GM12878 (cell line): Measurements from ENCODE around the gene SLC25A51. TPM values are rescaled to one million over a fixed set of nuclear protein-coding genes. Genes with fewer than 3 reads are reported as not detected.

Experiments
- ATAC-seq: fragments of 200-7000 bp; cut with Tn5 transposase; 3 replicates; pipeline ENCODE4 v1.9.1; 2020; ENCODE audit warnings: mild to moderate bottlenecking, moderate library complexity
- BruUV-seq: library from RNA; stranded (reverse); fragments of 400-500 nt; replicated peaks from 2 replicates; lab custom pipeline; 2021; lab: Mats Ljungman, UMichigan
- CTCF ChIA-PET: fragments of 300-600 bp; sonication (Branson Sonifier 250); formaldehyde crosslinking; extraction: SDS; loops from one replicate; lab custom pipeline; 2021; ENCODE audit warnings: inconsistent platforms; lab: Yijun Ruan, JAX
- POLR2A ChIA-PET: fragments of 350-600 bp; formaldehyde crosslinking; extraction: SDS; loops from one replicate; lab custom pipeline; 2021; ENCODE audit warnings: inconsistent platforms; lab: Charles Lee
- RAD21 ChIA-PET: fragments of 300-600 bp; sonication (Branson Sonifier 250); formaldehyde crosslinking; loops from one replicate; lab custom pipeline; 2023; ENCODE audit warnings: antibody characterized with exemption; ENCODE audit not compliant: unreplicated experiment; lab: Charles Lee
- SMC1A ChIA-PET: fragments of 300-600 bp; sonication (Branson Sonifier 250); formaldehyde crosslinking; loops from one replicate; lab custom pipeline; 2023; ENCODE audit not compliant: unreplicated experiment, uncharacterized antibody; lab: Charles Lee
- DNase-seq: peaks from one replicate; pipeline ENCODE4 v3.0.0-alpha.2; 2011; ENCODE audit warnings: low read depth, low spot score
- FAIRE-seq: peaks from 3 replicates; lab custom pipeline; 2011; peaks lifted over from hg19 to GRCh38; lab: Jason Lieb, UNC
- H2AFZ ChIP-seq: 2 replicates; pipeline ENCODE4 v1.6.0; 2011; ENCODE audit warnings: low read depth, low read length, control low read depth; ENCODE audit not compliant: control insufficient read depth
- H3K27ac ChIP-seq: 2 replicates; pipeline ENCODE4 v1.5.1; 2011; ENCODE audit warnings: control low read depth; ENCODE audit not compliant: control insufficient read depth, insufficient read depth
- H3K27me3 ChIP-seq, 2 experiments: replicated peaks in 1 of 2; 2 replicates each; pipeline versions ENCODE4 v1.6.0 to v1.6.1; 2011; ENCODE audit warnings: low read length in 1 of 2; ENCODE audit not compliant: control insufficient read depth in 2 of 2, insufficient read depth in 2 of 2
- H3K36me3 ChIP-seq, 2 experiments: 2 replicates each; pipeline ENCODE4 v1.5.1; 2011; ENCODE audit warnings: low read length in 1 of 2; ENCODE audit not compliant: control insufficient read depth in 2 of 2, insufficient read depth in 2 of 2
- H3K4me1 ChIP-seq: 2 replicates; pipeline ENCODE4 v1.6.1; 2011; ENCODE audit warnings: mild to moderate bottlenecking, low read length, moderate library complexity, mixed read lengths; ENCODE audit not compliant: control insufficient read depth, insufficient read depth
- H3K4me2 ChIP-seq: 2 replicates; pipeline ENCODE4 v1.6.0; 2011; ENCODE audit warnings: control low read depth; ENCODE audit not compliant: control insufficient read depth, insufficient read depth
- H3K4me3 ChIP-seq: fragments of 200-600 bp; sonication (generic); 2 replicates; pipeline ENCODE4 v1.5.1; 2016
- H3K79me2 ChIP-seq: 2 replicates; pipeline ENCODE4 v1.6.0; 2011; ENCODE audit warnings: low read length; ENCODE audit not compliant: control insufficient read depth, insufficient read depth
- H3K9ac ChIP-seq: 2 replicates; pipeline ENCODE4 v1.8.0; 2011; ENCODE audit warnings: low read length, control low read depth, mixed read lengths; ENCODE audit not compliant: control insufficient read depth, insufficient read depth
- H3K9me3 ChIP-seq: replicated peaks from 3 replicates; pipeline ENCODE4 v1.5.1; 2011; ENCODE audit warnings: mild to moderate bottlenecking, low read length; ENCODE audit not compliant: control insufficient read depth, insufficient read depth
- H4K20me1 ChIP-seq: 2 replicates; pipeline ENCODE4 v1.6.0; 2011; ENCODE audit not compliant: control insufficient read depth, insufficient read depth
- BHLHE40 ChIP-seq, 2 experiments: fragments of 450-650 bp in 1 of 2; IDR thresholded peaks; 2 replicates each; pipeline ENCODE4 v1.6.1; 2011 to 2017; ENCODE audit warnings: low read depth in 2 of 2, borderline replicate concordance in 1 of 2, improper control_type of control experiment in 1 of 2, low read length in 1 of 2, mild to moderate bottlenecking in 1 of 2
- CTCF ChIP-seq, 3 experiments: IDR thresholded peaks in 2 of 3; conservative IDR thresholded peaks in 1 of 3; 2 replicates each; pipeline ENCODE4 v1.5.1; 2011; ENCODE audit warnings: low read depth in 3 of 3, low read length in 3 of 3, mild to moderate bottlenecking in 3 of 3, control low read depth in 2 of 3, moderate library complexity in 2 of 3, inconsistent platforms in 1 of 3, mixed read lengths in 1 of 3; ENCODE audit not compliant: control insufficient read depth in 2 of 3, insufficient read depth in 1 of 3; ENCODE audit errors: extremely low read depth in 1 of 3
- E4F1 ChIP-seq: fragments of 450-650 bp; IDR thresholded peaks from 2 replicates; pipeline ENCODE4 v1.6.1; 2018; ENCODE audit warnings: borderline replicate concordance, mild to moderate bottlenecking; ENCODE audit not compliant: partially characterized antibody
- EGR1 ChIP-seq, 2 experiments: IDR thresholded peaks; 1 replicate in 1 of 2; 2 replicates in 1 of 2; pipeline ENCODE4 v1.6.1; 2011 to 2012; ENCODE audit warnings: low read depth in 2 of 2, low read length in 2 of 2, borderline replicate concordance in 1 of 2, mild to moderate bottlenecking in 1 of 2, moderate library complexity in 1 of 2
- PAX8 ChIP-seq: fragments of 450-650 bp; IDR thresholded peaks from 2 replicates; pipeline ENCODE4 v1.6.1; 2017; ENCODE audit warnings: mild to moderate bottlenecking, moderate library complexity
- RAD51 ChIP-seq: fragments of 450-650 bp; IDR thresholded peaks from 2 replicates; pipeline ENCODE4 v1.6.1; 2016; ENCODE audit warnings: moderate library complexity, mild to moderate bottlenecking, inconsistent platforms
- RFX5 ChIP-seq: IDR thresholded peaks from 2 replicates; pipeline ENCODE4 v1.6.1; 2011; ENCODE audit warnings: low read depth, low read length, improper control_type of control experiment
- USF2 ChIP-seq: IDR thresholded peaks from 2 replicates; pipeline ENCODE4 v1.6.1; 2011; ENCODE audit warnings: low read depth, low read length, improper control_type of control experiment, borderline replicate concordance
- ZBED1 ChIP-seq: IDR thresholded peaks from 2 replicates; pipeline ENCODE4 v1.6.1; 2016; ENCODE audit warnings: borderline replicate concordance
- ZNF24 ChIP-seq: fragments of 450-650 bp; IDR thresholded peaks from 2 replicates; pipeline ENCODE4 v1.6.1; 2017; ENCODE audit warnings: antibody characterized with exemption, mild to moderate bottlenecking
- ZNF274 ChIP-seq: IDR thresholded peaks from one replicate; pipeline ENCODE4 v1.8.0; 2011; ENCODE audit not compliant: insufficient read length, insufficient read depth
- WGBS: methylation state at CpG from one replicate; pipeline ENCODE4 v1.1.6; 2016; ENCODE audit warnings: low lambda C conversion rate; ENCODE audit not compliant: insufficient replicate concordance, insufficient coverage; ENCODE audit errors: missing lambda C conversion rate; 5-methylcytosine and 5-hydroxymethylcytosine counted together
- in situ Hi-C: fragments of 300-500 bp; cut with MboI; formaldehyde crosslinking; loops from 9 replicates; pipeline ENCODE4 v1.14.3; 2018; ENCODE audit warnings: mixed read lengths
- intact Hi-C: fragments of 100-400 bp; cut with micrococcal nuclease; formaldehyde crosslinking; loops from one replicate; pipeline ENCODE4 v1.14.2; 2022; ENCODE audit not compliant: unreplicated experiment
- polyA plus RNA-seq, 11 experiments: library from polyadenylated mRNA; depleted of rRNA in 4 of 11; unstranded in 6 of 11; stranded (reverse) in 5 of 11; fragments of >200 nt; fragmentation: Nextera tagmentation in 4 of 11; fragmentation: Illumina TruSeq in 1 of 11; extraction: Ambion mirVana in 4 of 11; extraction: Trizol in 1 of 11; gene quantifications; 1 replicate in 1 of 11; 2 replicates in 10 of 11; pipeline versions ENCODE4 v1.2.1 to v1.2.3, GENCODE V29; 2011 to 2016; ENCODE audit warnings: inconsistent platforms in 2 of 11, missing spikeins in 2 of 11, low read depth in 1 of 11
- total RNA-seq, 4 experiments: library from RNA; depleted of rRNA in 3 of 4; stranded (reverse); fragments of >200 nt in 3 of 4; fragmentation: Illumina TruSeq in 1 of 4; extraction: Trizol in 1 of 4; gene quantifications; 2 replicates each; pipeline versions ENCODE4 v1.2.1 to v1.2.3, GENCODE V29; 2013 to 2021

The SLC25A51 gene
- total and polyA plus RNA-seq, 10 of the 15 experiments (the other 5 are each of a cell fraction or from before 2014, with no cell fraction given), result 3.8 to 29.3 (median 13.2) TPM

GRCh38 chr9:37906312-37907239 is 2.6 kb upstream of the SLC25A51 start (continued):
- TF ChIP-seq E4F1, result no peak
- TF ChIP-seq ZBED1, result no peak
- no peak for TF ChIP-seq ZNF274
- TF ChIP-seq RFX5, result no peak
- no peak for TF ChIP-seq EGR1 (IDR thresholded peaks at IDR 0.05; ENCODE audit: borderline replicate concordance in 1 of 2, low read depth in 2 of 2, low read length in 2 of 2)
- TF ChIP-seq USF2, result no peak

GRCh38 chr9:37905776-37906175 is 1.8 kb upstream of the SLC25A51 start:
- H3K27ac ChIP-seq, result no peak overlapping the region
- ChIA-PET CTCF (interaction anchor here (1.1 to 3.4 kb wide), 3 partner anchors 161 to 359 kb away, joined by 3 to 10 read pairs (median 7); no protein-coding TSS in a partner anchor), RAD21 (no interaction called here), POLR2A (no interaction called here), SMC1A (interaction anchor here (0.7 kb wide), 1 partner anchor 156 kb away, joined by 3 read pairs; no protein-coding TSS in a partner anchor)
- no TSS peak for BruUV-seq
- FAIRE-seq (no peak), ATAC-seq (no peak), DNase-seq (no peak)
- no peak overlapping the region for H2AFZ ChIP-seq
- H3K36me3 ChIP-seq, result no peaks in the 10 kb centered on the region
- WGBS, result 74% methylated on average over 4 of the region's 4 CpGs
- H3K79me2 ChIP-seq, result peaks cover 25% of the 10 kb centered on the region
- intact Hi-C loops, result loop anchor here (2.0 to 10.0 kb wide), 2 partner anchors 311 to 457 kb away; partner anchors contain the start of gene TOMM5
- H3K9me3 ChIP-seq, result no peaks in the 10 kb centered on the region
- H4K20me1 ChIP-seq, result no peaks in the 10 kb centered on the region
- peaks cover 10% of the 10 kb centered on the region for H3K4me1 ChIP-seq
- TF ChIP-seq RAD51 (no peak), PAX8 (no peak), ZNF24 (no peak), CTCF (IDR thresholded peaks at IDR 0.05 in 2 of 3, conservative IDR thresholded peaks at IDR 0.05 in 1 of 3; ENCODE audit: control insufficient read depth in 2 of 3, extremely low read depth in 1 of 3, insufficient read depth in 1 of 3, low read depth in 3 of 3, low read length in 3 of 3) (no peak), BHLHE40 (IDR thresholded peaks at IDR 0.05; ENCODE audit: borderline replicate concordance in 1 of 2, low read depth in 2 of 2, low read length in 1 of 2) (no peak)
- TF ChIP-seq, all 136 proteins: peak for 0
- no peak overlapping the region for H3K4me2 ChIP-seq
- no peaks in the 10 kb centered on the region for H3K27me3 ChIP-seq
- H3K4me3 ChIP-seq, result no peak overlapping the region
- H3K9ac ChIP-seq, result no peak overlapping the region
- in situ Hi-C loops, result loop anchor here (5.0 to 25.0 kb wide), 3 partner anchors 418 to 782 kb away; partner anchors contain the start of gene POLR1E
